GM21619 (cell line): Measurements from ENCODE around the gene FANCC.
"Not testable (repeated sequence)": the region's sequence is repeated elsewhere in the genome, so short reads cannot be mapped to it uniquely, and the experiment has no call there.

Experiments
- ATAC-seq: cut with Tn5 transposase; IDR thresholded peaks from one replicate; pipeline ENCODE4 v1.9.1; 2021; ENCODE audit not compliant: unreplicated experiment

FANCC gene

DNA sequence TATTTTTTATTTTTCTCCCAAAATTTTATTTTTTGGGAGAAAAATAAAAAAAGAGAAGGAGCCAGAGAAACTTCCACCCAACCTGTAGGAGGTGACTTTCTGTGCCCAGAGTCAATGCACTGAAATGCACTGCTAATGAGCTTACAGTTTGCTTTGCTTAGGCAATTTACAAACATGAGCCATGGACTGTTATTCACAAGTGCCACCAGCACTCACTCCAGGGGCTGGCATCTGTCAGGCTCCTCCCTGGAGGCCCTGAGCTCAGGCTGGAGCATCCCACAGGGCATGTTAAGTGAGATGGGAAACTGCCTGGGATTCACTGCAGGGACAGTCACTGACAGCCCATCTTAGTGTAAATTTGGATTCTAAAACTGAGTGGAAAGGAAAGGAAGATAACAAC lies 74.9 kb downstream of the FANCC start:
- ATAC-seq: no peak

GRCh38 chr9:95239071-95239470 lies 78.4 kb downstream of the FANCC start:
- ATAC-seq: no peak

GRCh38 chr9:95237336-95237735 lies 80.2 kb downstream of the FANCC start:
- ATAC-seq: no peak

DNA sequence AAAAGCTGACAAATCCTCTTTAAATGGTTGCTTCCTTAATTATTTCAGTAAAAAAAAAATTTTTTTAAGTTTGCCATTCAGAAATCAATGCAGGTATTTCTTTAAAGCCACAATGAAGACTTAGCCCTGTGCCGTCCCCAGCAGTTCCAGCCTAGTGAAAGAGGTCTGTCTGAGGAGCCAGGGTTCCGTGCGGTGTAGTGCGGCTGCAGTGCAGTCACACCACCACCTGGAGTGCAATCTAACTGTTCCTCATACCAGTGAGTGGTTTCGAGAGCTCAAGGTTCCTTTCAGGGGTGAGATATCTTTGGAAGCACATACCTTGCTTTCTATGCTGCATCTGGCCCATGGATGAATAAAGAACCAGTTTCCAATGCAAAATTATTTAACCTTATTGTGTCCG lies 87.5 kb downstream of the FANCC start:
- no peak for ATAC-seq

DNA sequence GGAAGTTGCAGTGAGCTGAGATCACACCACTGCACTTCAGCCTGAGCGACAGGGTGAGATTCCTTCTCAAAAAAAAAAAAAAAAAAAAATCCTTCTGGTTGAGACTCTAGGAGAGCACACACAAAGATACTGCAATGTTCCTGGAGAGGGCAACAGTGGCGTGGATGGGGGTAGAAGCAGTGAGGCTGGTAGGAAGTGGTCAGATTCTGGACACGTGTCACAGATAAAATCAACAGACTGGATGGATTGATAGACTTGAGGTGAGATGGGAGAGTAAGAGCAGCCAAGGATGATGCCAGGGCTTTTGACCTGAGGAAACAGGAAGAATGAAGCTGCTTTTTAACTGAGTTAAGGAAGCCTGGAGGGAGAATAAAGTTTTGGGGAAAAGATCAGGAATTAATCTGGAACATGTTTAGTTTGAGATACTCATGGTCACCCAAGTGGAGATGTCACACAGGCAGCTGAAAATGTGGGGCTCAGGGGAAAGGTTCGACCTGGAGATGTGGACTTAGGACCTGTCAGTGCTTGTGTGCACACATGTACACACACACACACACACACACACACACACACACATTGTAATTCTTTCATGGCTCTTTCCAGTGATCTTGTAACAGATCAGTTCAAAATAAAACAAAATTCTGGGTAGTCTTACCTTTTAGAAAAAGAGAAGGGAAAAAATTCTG lies 88.1 kb downstream of the FANCC start:
- no peak for ATAC-seq

DNA sequence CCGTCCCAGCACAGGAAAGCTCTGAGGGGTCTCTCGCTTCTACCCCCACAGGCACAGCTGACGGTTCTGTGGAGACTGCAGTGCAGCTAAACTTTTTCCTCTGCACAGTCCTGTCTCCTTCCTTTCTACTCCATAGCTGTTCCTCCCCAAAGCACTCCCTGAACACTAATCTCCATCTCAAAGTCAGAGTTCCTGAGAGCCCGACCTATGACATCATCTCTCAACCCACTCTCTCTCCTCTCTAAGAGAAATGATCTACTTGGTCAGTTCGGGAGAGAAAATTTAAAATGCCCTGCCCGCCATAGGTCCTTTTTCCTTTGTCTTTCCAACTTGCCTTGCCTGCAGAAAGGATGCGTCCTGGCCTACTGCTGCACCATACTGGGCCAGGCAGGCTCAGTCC lies 90.6 kb downstream of the FANCC start:
- ATAC-seq: no peak

- no peak for ATAC-seq
These were observed 91.8 kb downstream of the FANCC start for GRCh38 chr9:95225726-95226106.

DNA sequence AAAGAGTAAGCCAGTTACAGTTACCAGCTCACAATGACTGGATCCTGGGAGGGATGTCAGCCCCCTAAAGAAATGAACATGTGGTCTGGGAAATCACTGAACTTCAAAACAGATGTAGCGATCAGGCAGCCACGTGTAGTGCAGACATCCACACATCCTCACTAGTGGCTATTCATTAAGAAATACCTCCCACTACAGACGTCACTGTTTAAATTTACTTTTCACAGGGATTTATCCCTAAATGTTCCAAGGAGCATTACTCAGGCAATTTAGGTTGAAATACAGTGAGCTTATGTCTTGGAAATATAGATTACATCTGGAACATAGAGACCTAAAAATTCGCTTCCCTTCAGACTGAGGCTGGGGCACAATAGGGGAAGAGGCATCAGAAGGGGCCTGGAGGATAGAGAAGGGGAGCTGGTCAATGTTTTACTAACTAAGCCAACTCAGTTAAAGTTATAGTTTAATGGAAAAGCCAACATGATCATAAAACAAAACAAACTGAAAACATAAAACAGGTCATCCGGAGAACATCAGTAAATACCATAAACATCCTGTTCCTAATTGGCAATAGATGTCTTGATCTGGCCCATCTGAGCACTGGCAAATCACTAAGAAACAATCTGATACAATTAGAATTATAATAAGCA lies 92.3 kb downstream of the FANCC start:
- ATAC-seq: no peak

DNA sequence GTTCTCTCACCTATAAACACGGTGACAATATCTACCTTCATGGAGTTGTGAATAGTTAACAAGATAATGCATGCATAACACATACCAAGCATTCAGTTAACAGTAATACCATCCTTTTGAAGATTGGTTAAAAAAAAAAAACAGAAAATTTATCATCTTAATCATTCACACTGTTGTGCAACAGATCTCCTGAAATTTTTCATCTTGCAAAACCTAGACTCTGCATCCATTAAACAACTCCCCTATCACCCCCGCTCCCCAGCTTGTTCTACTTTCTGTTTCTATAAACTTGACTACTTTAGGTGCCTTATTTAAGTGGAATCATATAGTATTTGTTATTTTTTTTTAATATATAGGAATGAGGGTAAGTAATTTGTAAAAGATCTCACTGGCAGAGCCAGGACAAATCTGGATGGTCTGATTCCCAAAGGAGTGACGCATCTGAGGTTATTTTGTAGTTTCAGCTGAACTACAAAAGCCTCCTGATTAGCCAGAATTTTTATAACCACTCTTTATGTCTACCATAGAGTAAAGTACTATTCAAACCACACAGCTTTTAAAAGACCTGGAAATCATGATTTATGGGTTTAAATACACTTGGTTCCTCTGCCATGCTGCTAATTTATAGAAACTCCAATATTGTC lies 93.0 kb downstream of the FANCC start:
- no peak for ATAC-seq

- not testable (repeated sequence) for ATAC-seq
These were observed 97.2 kb downstream of the FANCC start for GRCh38 chr9:95220352-95220751.

DNA sequence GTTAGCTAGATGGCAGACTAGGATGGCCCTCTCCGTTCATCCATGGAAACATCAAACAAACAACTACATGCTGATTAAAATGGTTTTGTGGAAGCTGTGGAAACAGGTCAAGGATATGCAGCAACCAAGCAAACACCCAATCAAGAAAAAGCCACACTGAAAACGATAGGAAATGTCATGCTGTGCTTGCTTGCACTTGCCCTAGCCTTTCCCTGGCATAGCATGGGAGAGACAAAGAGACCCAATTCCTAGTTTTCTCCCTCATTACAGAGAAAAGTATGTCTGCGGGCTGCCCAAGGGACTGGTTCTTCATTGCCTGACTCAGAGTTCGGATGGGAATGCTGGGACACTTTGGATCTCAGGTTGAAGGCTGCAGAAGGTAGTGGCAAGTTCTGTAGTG lies 98.7 kb downstream of the FANCC start:
- no peak for ATAC-seq

- ATAC-seq: no peak
These were observed 99.6 kb downstream of the FANCC start for GRCh38 chr9:95217936-95218335.

DNA sequence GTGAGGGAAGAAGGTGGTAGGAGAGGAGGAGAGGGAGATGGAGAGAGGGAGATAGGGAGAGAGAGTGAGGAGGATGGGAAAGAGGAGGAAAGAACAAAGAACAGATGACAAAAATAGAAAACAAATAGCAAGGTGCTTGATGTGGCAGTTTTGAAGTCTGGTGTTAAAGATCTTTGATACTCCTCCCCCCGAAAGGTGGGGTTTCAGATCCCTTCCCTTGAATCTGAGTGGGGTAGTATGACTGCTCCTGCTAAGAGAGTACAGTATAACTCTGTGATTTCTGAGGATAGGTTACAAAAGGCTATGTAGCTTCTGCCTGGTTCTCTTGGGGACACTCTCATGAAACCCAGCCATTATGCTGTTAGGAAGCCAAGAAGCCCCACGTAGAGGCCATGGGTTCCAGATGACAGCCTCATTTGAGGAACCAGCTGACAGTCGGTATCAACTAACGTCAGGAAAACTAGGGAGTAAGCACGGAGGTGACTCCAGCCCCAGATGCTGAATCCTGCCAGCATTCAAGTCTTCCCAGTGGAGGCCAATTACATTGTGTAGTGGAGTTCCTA lies 102.1 kb downstream of the FANCC start:
- ATAC-seq: no peak

- no peak for ATAC-seq
These were observed 104.4 kb downstream of the FANCC start for GRCh38 chr9:95213117-95213516.

DNA sequence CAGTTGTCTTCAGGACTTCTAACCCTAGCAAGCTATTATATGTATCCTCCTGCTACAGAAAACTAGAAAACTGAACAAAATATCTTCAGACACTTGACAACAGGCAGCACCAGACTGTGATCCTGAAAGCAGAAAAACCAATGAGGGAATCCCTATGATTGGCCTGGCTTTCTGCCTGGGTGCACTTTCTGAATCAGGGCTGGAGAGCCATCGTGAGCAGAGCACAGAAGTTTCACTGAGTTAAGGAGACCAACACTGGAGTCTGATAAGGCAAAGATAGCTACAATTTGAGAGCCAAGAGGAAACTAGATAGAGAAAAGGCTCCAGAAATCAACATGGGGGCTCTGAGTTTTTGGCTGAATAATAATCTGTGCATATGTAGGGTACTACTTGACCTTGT lies 106.5 kb downstream of the FANCC start:
- ATAC-seq: no peak

GRCh38 chr9:95207403-95207802 lies 110.1 kb downstream of the FANCC start:
- ATAC-seq: no peak

- no peak for ATAC-seq
These were observed 111.4 kb downstream of the FANCC start for GRCh38 chr9:95206143-95206542.

- ATAC-seq: no peak
These were observed 112.8 kb downstream of the FANCC start for GRCh38 chr9:95204710-95205109.

- no peak for ATAC-seq
These were observed 113.2 kb downstream of the FANCC start for GRCh38 chr9:95204310-95204709.

DNA sequence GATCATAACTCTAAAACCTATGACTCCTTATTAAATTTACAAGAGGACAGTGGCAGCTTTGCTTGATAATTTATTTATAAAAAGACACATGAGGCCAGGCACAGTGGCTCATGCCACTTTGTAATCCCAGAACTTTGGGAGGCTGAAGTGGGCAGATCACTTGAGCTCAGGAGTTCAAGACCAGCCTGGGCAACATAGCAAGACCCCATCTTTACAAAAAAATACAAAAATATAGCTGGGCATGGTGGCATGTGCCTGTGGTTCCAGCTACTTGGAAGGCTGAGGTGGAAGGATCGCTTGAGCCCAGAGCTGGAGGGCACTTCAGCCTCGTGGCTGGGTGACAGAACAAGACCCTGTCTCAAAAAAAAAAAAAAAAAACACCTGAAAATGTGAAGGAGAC lies 114.5 kb downstream of the FANCC start:
- ATAC-seq: not testable (repeated sequence)

- no peak for ATAC-seq
These were observed 115.3 kb downstream of the FANCC start for GRCh38 chr9:95202076-95202681.

GRCh38 chr9:95201206-95201605 lies 116.3 kb downstream of the FANCC start:
- ATAC-seq: no peak
